Peyer's patch (tissue), 4 donors: Measurements from ENCODE around the gene CPSF4L. TPM values are rescaled to one million over a fixed set of nuclear protein-coding genes. Genes with fewer than 3 reads are reported as not detected.
A peak's percentile ranks its signal among the peaks of the same experiment; 100 is the strongest.

Experiments used
- DNase-seq, 3 donors: peaks; one replicate each; pipeline ENCODE4 v3.0.0-alpha.2; 2017 to 2019
- H3K27ac ChIP-seq, 4 donors: fragments of 200-600 bp; sonication (generic); one replicate each; pipeline ENCODE4 v1.5.1; 2016 to 2019
- H3K27me3 ChIP-seq, 2 donors: fragments of 200-600 bp; sonication (generic); one replicate each; pipeline ENCODE4 v1.5.1; 2019
- H3K36me3 ChIP-seq, 3 donors: fragments of 200-600 bp; sonication (generic); one replicate each; pipeline ENCODE4 v1.5.1; 2016 to 2019
- H3K4me1 ChIP-seq, 4 donors: fragments of 200-600 bp; sonication (generic); one replicate each; pipeline ENCODE4 v1.5.1; 2016 to 2019
- H3K4me3 ChIP-seq, 4 donors: fragments of 200-600 bp; sonication (generic); 1 replicate in 3 of 4; 2 replicates in 1 of 4; pipeline ENCODE4 v1.5.1; 2016 to 2019; ENCODE audit warnings: mild to moderate bottlenecking in 1 of 4
- H3K9me3 ChIP-seq, 4 donors: fragments of 200-600 bp; sonication (generic); one replicate each; pipeline ENCODE4 v1.5.1; 2016 to 2019; ENCODE audit warnings: mild to moderate bottlenecking in 1 of 4
- CTCF ChIP-seq, 6 experiments: fragments of 450-650 bp in 4 of 6; fragments of 200-600 bp in 2 of 6; sonication (generic) in 1 of 6; IDR thresholded peaks; one replicate each; pipeline ENCODE4 v1.5.1; 2017 to 2019; ENCODE audit warnings: antibody characterized with exemption in 6 of 6, mild to moderate bottlenecking in 3 of 6, moderate library complexity in 1 of 6
- POLR2A ChIP-seq, 2 donors: fragments of 450-650 bp; IDR thresholded peaks; one replicate each; pipeline ENCODE4 v1.5.1; 2017; ENCODE audit warnings: antibody characterized with exemption in 2 of 2, mild to moderate bottlenecking in 2 of 2, moderate library complexity in 2 of 2
- total RNA-seq, 4 donors: library from RNA; depleted of rRNA; stranded (reverse); fragments of >200 nt; gene quantifications; one replicate each; pipeline ENCODE4 v1.1.0, GENCODE V29; 2016

CPSF4L gene
- total RNA-seq, 4 donors from 2014 or later, result not detected

- H3K27ac ChIP-seq, result peak overlapping the region in 2 of 4 donors; percentile 64 to 66
- DNase-seq, result no peak
- no peak for TF ChIP-seq POLR2A (IDR thresholded peaks at IDR 0.05)
- no peak for TF ChIP-seq CTCF (IDR thresholded peaks at IDR 0.05)
- H3K36me3 ChIP-seq, result peaks cover 0 to 18% (median 0%) of the 10 kb centered on the region in 3 donors
- no peaks in the 10 kb centered on the region for H3K9me3 ChIP-seq
- H3K4me3 ChIP-seq, result no peak overlapping the region
- peaks cover 0 to 27% (median 3%) of the 10 kb centered on the region in 4 donors for H3K4me1 ChIP-seq
- no peaks in the 10 kb centered on the region for H3K27me3 ChIP-seq
Observed at GRCh38 chr17:73279704-73280103, 18.0 kb upstream of the CPSF4L start.

GRCh38 chr17:73278465-73279453 is 17.1 kb upstream of the CPSF4L start:
- Histone ChIP-seq H3K27me3 (no peaks in the 10 kb centered on the region), H3K27ac (peak overlapping the region in 2 of 4 donors; percentile 66 to 72), H3K4me3 (no peak overlapping the region), H3K9me3 (no peaks in the 10 kb centered on the region), H3K4me1 (peaks cover 0 to 27% (median 3%) of the 10 kb centered on the region in 4 donors), H3K36me3 (peaks cover 0 to 10% (median 0%) of the 10 kb centered on the region in 3 donors)
- DNase-seq, result peak in 1 of 3 donors; percentile 64
- TF ChIP-seq POLR2A (IDR thresholded peaks at IDR 0.05) (no peak), CTCF (IDR thresholded peaks at IDR 0.05) (no peak)

GRCh38 chr17:73278049-73278464 is 16.4 kb upstream of the CPSF4L start:
- Histone ChIP-seq H3K27me3 (no peaks in the 10 kb centered on the region), H3K4me1 (peaks cover 0 to 21% (median 3%) of the 10 kb centered on the region in 4 donors), H3K9me3 (no peaks in the 10 kb centered on the region), H3K4me3 (no peak overlapping the region), H3K36me3 (peaks cover 0 to 7% (median 0%) of the 10 kb centered on the region in 3 donors), H3K27ac (peak overlapping the region in 2 of 4 donors; percentile 66 to 72)
- TF ChIP-seq CTCF (IDR thresholded peaks at IDR 0.05), result no peak
- TF ChIP-seq POLR2A (IDR thresholded peaks at IDR 0.05), result no peak
- DNase-seq, result no peak

GRCh38 chr17:73274490-73274889 is 12.8 kb upstream of the CPSF4L start:
- no peak for DNase-seq
- Histone ChIP-seq H3K9me3 (no peaks in the 10 kb centered on the region), H3K36me3 (no peaks in the 10 kb centered on the region), H3K4me1 (peaks cover 0 to 15% (median 2%) of the 10 kb centered on the region in 4 donors), H3K4me3 (no peak overlapping the region), H3K27ac (no peak overlapping the region), H3K27me3 (no peaks in the 10 kb centered on the region)
- TF ChIP-seq POLR2A (IDR thresholded peaks at IDR 0.05), result no peak
- TF ChIP-seq CTCF (IDR thresholded peaks at IDR 0.05), result no peak

GRCh38 chr17:73272906-73273218 is 11.2 kb upstream of the CPSF4L start:
- no peak for DNase-seq
- H3K4me3 ChIP-seq, result no peak overlapping the region
- no peak overlapping the region for H3K27ac ChIP-seq
- no peak for TF ChIP-seq POLR2A (IDR thresholded peaks at IDR 0.05)
- TF ChIP-seq CTCF (IDR thresholded peaks at IDR 0.05), result no peak
- H3K36me3 ChIP-seq, result no peaks in the 10 kb centered on the region
- no peaks in the 10 kb centered on the region for H3K27me3 ChIP-seq
- H3K9me3 ChIP-seq, result no peaks in the 10 kb centered on the region
- H3K4me1 ChIP-seq, result no peaks in the 10 kb centered on the region
